Brain microvascular endothelial cell (primary cell): ENCODE measurements around the gene CDK13.

Experiments
- DNase-seq: peaks from one replicate; pipeline ENCODE4 v3.0.0-alpha.2; 2020
- H3K27ac ChIP-seq: fragments of 250-450 bp; sonication (Bioruptor Pico); 2 replicates; pipeline ENCODE4 v1.5.1; 2020; ENCODE audit warnings: mild to moderate bottlenecking, moderate library complexity
- H3K27me3 ChIP-seq: fragments of 250-450 bp; sonication (Bioruptor Pico); replicated peaks from 2 replicates; pipeline ENCODE4 v1.5.1; 2020; ENCODE audit warnings: mild to moderate bottlenecking
- H3K36me3 ChIP-seq: fragments of 250-450 bp; sonication (Bioruptor Pico); replicated peaks from 2 replicates; pipeline ENCODE4 v1.5.1; 2020; ENCODE audit warnings: mild to moderate bottlenecking
- H3K4me3 ChIP-seq: 2 replicates; pipeline ENCODE4 v1.5.1; 2011; ENCODE audit warnings: low read depth, mild to moderate bottlenecking, control low read depth, low read length, moderate library complexity
- in situ Hi-C: cut with HindIII; loops from 2 replicates; pipeline ENCODE4 v1.10.0; 2017; ENCODE audit warnings: low sequenced_read_pairs, low pct_ligation_motif_present
- TF ChIP-seq, protein P1 (sequence below): IDR thresholded peaks from 2 replicates; pipeline ENCODE4 v1.5.1; 2011; ENCODE audit warnings: low read depth, mild to moderate bottlenecking, moderate library complexity, low read length, control low read depth, inconsistent platforms; ENCODE audit errors: missing control alignments

The CDK13 gene

DNA sequence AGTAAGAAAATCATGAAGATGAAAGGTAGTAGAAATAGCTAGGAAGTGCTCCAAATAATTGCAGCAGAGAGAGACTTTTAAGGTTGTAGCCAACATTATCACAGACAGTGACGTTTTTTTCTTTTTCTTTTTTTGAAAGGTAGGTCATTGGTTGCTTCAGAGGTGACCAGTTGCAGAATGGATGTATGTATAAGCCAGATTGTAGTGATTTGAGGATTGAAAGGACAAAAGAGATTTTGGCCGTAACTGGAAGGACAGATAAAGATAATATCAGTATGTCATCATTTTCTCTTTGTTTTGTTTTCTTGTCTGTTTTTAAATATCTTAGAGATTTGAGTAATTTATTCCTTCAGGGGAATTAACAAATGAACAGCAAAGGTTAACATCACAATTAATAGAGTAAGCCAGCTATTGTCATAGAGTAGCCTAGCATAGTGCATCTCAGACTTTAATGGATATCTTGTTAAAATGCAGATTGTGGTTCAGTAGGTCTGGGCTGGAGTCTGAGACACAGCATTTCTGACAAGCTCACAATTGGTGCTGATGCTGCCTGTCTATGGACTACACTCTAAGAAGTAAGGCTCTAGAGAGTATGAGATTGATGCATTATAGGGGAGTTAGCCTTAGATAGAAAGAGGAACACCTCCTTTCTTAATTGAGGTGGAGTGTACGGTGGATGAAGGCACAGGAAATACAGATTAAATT, 28.3 kb downstream of the CDK13 start:
- H3K27ac ChIP-seq: no peak overlapping the region

DNA sequence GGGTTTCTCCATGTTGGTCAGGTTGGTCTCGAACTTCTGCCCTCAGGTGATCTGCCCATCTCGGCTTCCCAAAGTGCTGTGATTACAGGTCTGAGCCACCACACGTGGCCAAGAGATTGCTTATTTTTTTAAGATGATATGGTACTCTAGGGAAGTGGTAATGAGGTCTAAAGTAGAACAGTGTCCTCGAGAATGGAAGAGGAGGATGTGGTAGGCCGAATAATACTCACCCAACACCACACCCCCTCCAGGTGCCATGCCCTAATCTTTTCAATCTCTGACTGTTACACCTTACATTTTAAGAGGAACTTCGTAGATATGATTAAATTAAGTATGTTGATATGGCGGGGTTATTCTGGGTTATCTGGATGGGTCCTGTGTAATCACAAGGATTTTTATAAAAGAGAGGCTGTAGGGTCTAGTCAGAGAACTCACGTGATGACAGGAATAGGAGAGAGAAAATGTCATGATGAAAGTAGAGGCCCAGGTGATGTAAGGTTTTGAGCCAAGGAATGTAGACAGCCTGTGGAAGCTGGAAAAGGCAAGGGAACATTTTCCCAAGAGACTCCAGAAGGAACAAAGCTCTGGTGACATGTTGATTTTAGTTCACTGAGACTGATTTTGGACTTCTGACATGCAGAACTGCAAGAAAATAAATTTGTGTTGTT, 29.5 kb downstream of the CDK13 start:
- Histone ChIP-seq H3K27ac (no peak overlapping the region), H3K27me3 (no peaks in the 10 kb centered on the region), H3K4me3 (no peak overlapping the region), H3K36me3 (no peaks in the 10 kb centered on the region)
- DNase-seq: no peak
- in situ Hi-C loops: no loop called here
- TF ChIP-seq, protein P1, sequence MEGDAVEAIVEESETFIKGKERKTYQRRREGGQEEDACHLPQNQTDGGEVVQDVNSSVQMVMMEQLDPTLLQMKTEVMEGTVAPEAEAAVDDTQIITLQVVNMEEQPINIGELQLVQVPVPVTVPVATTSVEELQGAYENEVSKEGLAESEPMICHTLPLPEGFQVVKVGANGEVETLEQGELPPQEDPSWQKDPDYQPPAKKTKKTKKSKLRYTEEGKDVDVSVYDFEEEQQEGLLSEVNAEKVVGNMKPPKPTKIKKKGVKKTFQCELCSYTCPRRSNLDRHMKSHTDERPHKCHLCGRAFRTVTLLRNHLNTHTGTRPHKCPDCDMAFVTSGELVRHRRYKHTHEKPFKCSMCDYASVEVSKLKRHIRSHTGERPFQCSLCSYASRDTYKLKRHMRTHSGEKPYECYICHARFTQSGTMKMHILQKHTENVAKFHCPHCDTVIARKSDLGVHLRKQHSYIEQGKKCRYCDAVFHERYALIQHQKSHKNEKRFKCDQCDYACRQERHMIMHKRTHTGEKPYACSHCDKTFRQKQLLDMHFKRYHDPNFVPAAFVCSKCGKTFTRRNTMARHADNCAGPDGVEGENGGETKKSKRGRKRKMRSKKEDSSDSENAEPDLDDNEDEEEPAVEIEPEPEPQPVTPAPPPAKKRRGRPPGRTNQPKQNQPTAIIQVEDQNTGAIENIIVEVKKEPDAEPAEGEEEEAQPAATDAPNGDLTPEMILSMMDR: no peak

More for the DNA sequence above, 28.3 kb downstream of the CDK13 start:
- no peak for DNase-seq
- H3K4me3 ChIP-seq: no peak overlapping the region
- H3K27me3 ChIP-seq: no peaks in the 10 kb centered on the region
- TF ChIP-seq, protein P1: no peak
- H3K36me3 ChIP-seq: no peaks in the 10 kb centered on the region
- in situ Hi-C loops: no loop called here

DNA sequence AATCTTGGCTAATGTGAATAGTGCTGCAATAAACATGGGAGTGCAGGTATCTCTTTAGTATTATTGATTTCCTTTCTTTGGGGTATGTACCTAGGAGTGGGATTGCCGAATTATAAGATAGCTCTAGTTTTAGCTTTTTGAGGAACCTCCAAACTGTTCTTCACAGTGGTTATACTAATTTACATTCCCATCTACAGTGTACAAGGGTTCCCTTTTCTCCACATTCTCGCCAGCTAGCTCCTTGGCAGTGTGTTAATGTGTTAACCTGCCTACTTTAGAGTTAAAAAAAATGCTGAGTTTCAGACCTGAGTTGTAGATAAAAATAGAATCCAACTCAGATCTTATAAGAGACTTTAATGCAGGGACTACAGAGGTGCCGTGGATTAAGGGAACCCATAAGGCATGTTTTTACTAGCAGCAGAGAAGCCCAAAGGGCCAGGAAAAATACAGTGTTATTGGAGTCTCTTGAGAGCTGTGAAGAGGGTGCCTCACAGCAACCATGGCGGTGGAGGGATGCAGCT, 35.4 kb downstream of the CDK13 start:
- H3K27me3 ChIP-seq: no peaks in the 10 kb centered on the region
- no peak for DNase-seq
- TF ChIP-seq, protein P1: no peak
- peaks cover 4% of the 10 kb centered on the region for H3K36me3 ChIP-seq
- in situ Hi-C loops: no loop called here
- H3K27ac ChIP-seq: no peak overlapping the region
- no peak overlapping the region for H3K4me3 ChIP-seq

- no peak overlapping the region for H3K27ac ChIP-seq
Measured at GRCh38 chr7:39987641-39988347, 37.7 kb downstream of the CDK13 start.

DNA sequence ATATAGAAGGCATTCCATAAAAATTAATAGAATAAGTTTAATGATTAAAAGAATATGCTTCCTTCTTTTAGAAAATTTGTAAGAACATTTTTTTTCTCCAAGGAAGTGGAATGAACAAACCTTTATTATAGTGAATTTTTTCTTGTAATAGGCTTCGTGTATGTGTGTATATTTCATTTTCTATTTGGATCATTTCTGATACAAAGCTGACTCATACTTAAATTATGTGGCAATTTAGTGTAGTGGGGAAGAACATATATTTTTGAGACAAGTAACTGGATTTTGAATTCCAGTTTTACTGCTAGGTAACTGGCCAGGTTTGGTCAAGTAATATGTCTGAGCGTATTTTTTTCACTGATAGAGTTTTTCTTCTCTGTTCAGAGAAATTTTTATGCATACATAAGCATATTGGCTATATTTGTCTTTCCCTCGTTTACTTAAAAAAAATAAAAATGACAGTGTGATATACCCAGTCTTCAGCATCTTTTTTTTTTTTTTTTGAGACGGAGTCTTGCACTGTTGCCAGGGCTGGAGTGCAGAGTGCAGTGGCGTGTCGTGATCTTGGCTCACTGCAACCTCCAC, 50.8 kb downstream of the CDK13 start:
- TF ChIP-seq, protein P1: no peak

More at GRCh38 chr7:39987641-39988347, 37.7 kb downstream of the CDK13 start:
- Histone ChIP-seq H3K36me3 (peaks cover 4% of the 10 kb centered on the region), H3K4me3 (no peak overlapping the region), H3K27me3 (no peaks in the 10 kb centered on the region)
- in situ Hi-C loops: no loop called here
- DNase-seq: no peak
- TF ChIP-seq, protein P1: no peak

More for the DNA sequence above, 50.8 kb downstream of the CDK13 start:
- Histone ChIP-seq H3K27me3 (no peaks in the 10 kb centered on the region), H3K36me3 (no peaks in the 10 kb centered on the region), H3K4me3 (no peak overlapping the region), H3K27ac (no peak overlapping the region)
- in situ Hi-C loops: no loop called here
- no peak for DNase-seq
